PC-3 (cell line): Measurements from ENCODE around the gene FKBP1A. TPM values are rescaled to one million over a fixed set of nuclear protein-coding genes. Genes with fewer than 3 reads are reported as not detected.

Source experiments
- ATAC-seq: fragments of 200-7000 bp; cut with Tn5 transposase; 2 replicates; pipeline ENCODE4 v1.9.1; 2020; ENCODE audit warnings: mild to moderate bottlenecking, moderate library complexity
- BruUV-seq: library from RNA; stranded (reverse); fragments of 400-500 nt; replicated peaks from 2 replicates; lab custom pipeline; 2021; lab: Mats Ljungman, UMichigan
- CTCF ChIA-PET: fragments of 300-600 bp; sonication (Branson Sonifier 250); formaldehyde crosslinking; loops from one replicate; lab custom pipeline; 2022; ENCODE audit warnings: antibody characterized with exemption; lab: Charles Lee
- POLR2A ChIA-PET: fragments of 300-600 bp; sonication (Branson Sonifier 250); formaldehyde crosslinking; loops from one replicate; lab custom pipeline; 2022; ENCODE audit warnings: antibody characterized with exemption; ENCODE audit not compliant: unreplicated experiment; lab: Charles Lee
- DNase-seq: peaks from one replicate; pipeline ENCODE4 v3.0.0-alpha.2; 2015
- H2AFZ ChIP-seq: fragments of 300-600 bp; sonication (generic); 2 replicates; pipeline ENCODE4 v1.6.0; 2016; ENCODE audit warnings: antibody characterized with exemption, low read length
- H3F3A ChIP-seq: fragments of 300-600 bp; sonication (generic); one replicate; pipeline ENCODE4 v1.6.0; 2017; ENCODE audit warnings: antibody characterized with exemption, low read length, control low read depth, mild to moderate bottlenecking; ENCODE audit not compliant: unreplicated experiment
- H3K27ac ChIP-seq: fragments of 300-600 bp; sonication (generic); 2 replicates; pipeline ENCODE4 v1.5.1; 2016; ENCODE audit warnings: mild to moderate bottlenecking, low read length
- H3K27me3 ChIP-seq: fragments of 300-600 bp; sonication (generic); 2 replicates; pipeline ENCODE4 v1.6.1; 2016; ENCODE audit warnings: low read length, mixed read lengths
- H3K36me3 ChIP-seq: fragments of 300-600 bp; sonication (generic); 2 replicates; pipeline ENCODE4 v1.6.1; 2016; ENCODE audit warnings: low read depth, mixed run types, low read length, mixed read lengths
- H3K4me1 ChIP-seq: fragments of 300-600 bp; sonication (generic); 2 replicates; pipeline ENCODE4 v1.5.1; 2016; ENCODE audit warnings: low read length; ENCODE audit not compliant: insufficient read depth
- H3K4me2 ChIP-seq: fragments of 300-600 bp; sonication (generic); 2 replicates; pipeline ENCODE4 v1.6.0; 2016; ENCODE audit warnings: low read length
- H3K4me3 ChIP-seq: fragments of 300-600 bp; sonication (generic); 2 replicates; pipeline ENCODE4 v1.5.1; 2016; ENCODE audit warnings: mild to moderate bottlenecking, low read length, mixed read lengths
- H3K79me2 ChIP-seq: fragments of 300-600 bp; sonication (generic); 2 replicates; pipeline ENCODE4 v1.6.1; 2017; ENCODE audit warnings: low read length, mixed read lengths
- H3K9ac ChIP-seq: fragments of 300-600 bp; sonication (generic); 2 replicates; pipeline ENCODE4 v1.6.0; 2016; ENCODE audit warnings: mild to moderate bottlenecking, low read length
- H3K9me2 ChIP-seq: fragments of 300-600 bp; sonication (generic); replicated peaks from 2 replicates; pipeline ENCODE4 v1.6.1; 2016; ENCODE audit warnings: mixed run types, low read length, mixed read lengths
- H3K9me3 ChIP-seq: fragments of 300-600 bp; sonication (generic); 2 replicates; pipeline ENCODE4 v1.6.1; 2016; ENCODE audit warnings: low read length, mixed read lengths
- H4K20me1 ChIP-seq: fragments of 300-600 bp; sonication (generic); 2 replicates; pipeline ENCODE4 v1.6.1; 2016; ENCODE audit warnings: low read length, mixed read lengths
- CTCF ChIP-seq: fragments of 300-600 bp; sonication (generic); conservative IDR thresholded peaks from 2 replicates; pipeline ENCODE4 v1.5.1; 2017; ENCODE audit warnings: antibody characterized with exemption, low read depth, mild to moderate bottlenecking, low read length
- EZH2 ChIP-seq: fragments of 300-600 bp; sonication (generic); IDR thresholded peaks from one replicate; pipeline ENCODE4 v1.6.1; 2017; ENCODE audit warnings: antibody characterized with exemption, mild to moderate bottlenecking, low read length; ENCODE audit not compliant: unreplicated experiment
- EZH2phosphoT487 ChIP-seq: fragments of 300-600 bp; sonication (generic); IDR thresholded peaks from 2 replicates; pipeline ENCODE4 v1.6.1; 2018; ENCODE audit warnings: mild to moderate bottlenecking, antibody characterized with exemption, low read length, borderline replicate concordance
- intact Hi-C: fragments of 100-400 bp; cut with micrococcal nuclease; formaldehyde crosslinking; loops from 2 replicates; pipeline ENCODE4 v1.9.0; 2023
- total RNA-seq: library from RNA; depleted of rRNA; stranded (reverse); fragments of >200 nt; gene quantifications from 2 replicates; pipeline ENCODE4 v1.2.3, GENCODE V29; 2014

FKBP1A gene
- total RNA-seq, 1 experiment from 2014 or later: 178 TPM

- H3K9me2 ChIP-seq: no peaks in the 10 kb centered on the region
- H3F3A ChIP-seq: no peaks in the 10 kb centered on the region
- POLR2A ChIA-PET: no interaction called here
- no peaks in the 10 kb centered on the region for H4K20me1 ChIP-seq
- peaks cover 12% of the 10 kb centered on the region for H3K36me3 ChIP-seq
- H3K9ac ChIP-seq: no peak overlapping the region
- TF ChIP-seq EZH2phosphoT487: no peak
- TF ChIP-seq EZH2: no peak
- no peak for TF ChIP-seq CTCF
- H3K27ac ChIP-seq: no peak overlapping the region
- no peak overlapping the region for H3K4me3 ChIP-seq
- CTCF ChIA-PET: interaction anchor here (0.5 kb wide), 1 partner anchor 49 kb away, joined by 3 read pairs; no protein-coding TSS in a partner anchor
- DNase-seq (no peak), ATAC-seq (no peak)
- intact Hi-C loops: no loop called here
- no peak overlapping the region for H2AFZ ChIP-seq
- BruUV-seq: no TSS peak
- no peak overlapping the region for H3K4me2 ChIP-seq
- H3K9me3 ChIP-seq: no peaks in the 10 kb centered on the region
- H3K27me3 ChIP-seq: no peaks in the 10 kb centered on the region
- H3K79me2 ChIP-seq: peaks cover 65% of the 10 kb centered on the region
- H3K4me1 ChIP-seq: peaks cover 43% of the 10 kb centered on the region
Measured at GRCh38 chr20:1332749-1333300, 60.0 kb downstream of the FKBP1A start.

GRCh38 chr20:1331801-1332453 lies 60.9 kb downstream of the FKBP1A start:
- ChIA-PET CTCF (no interaction called here), POLR2A (no interaction called here)
- Histone ChIP-seq H3K9ac (no peak overlapping the region), H3F3A (no peaks in the 10 kb centered on the region), H3K9me2 (no peaks in the 10 kb centered on the region), H3K27me3 (no peaks in the 10 kb centered on the region), H3K4me1 (peaks cover 51% of the 10 kb centered on the region), H3K4me2 (no peak overlapping the region), H2AFZ (no peak overlapping the region), H3K36me3 (peaks cover 12% of the 10 kb centered on the region), H3K4me3 (no peak overlapping the region), H3K79me2 (peaks cover 74% of the 10 kb centered on the region), H3K9me3 (no peaks in the 10 kb centered on the region), H4K20me1 (no peaks in the 10 kb centered on the region), H3K27ac (no peak overlapping the region)
- TF ChIP-seq CTCF (no peak), EZH2 (no peak), EZH2phosphoT487 (no peak)
- intact Hi-C loops: no loop called here
- DNase-seq (no peak), ATAC-seq (no peak)
- no TSS peak for BruUV-seq

GRCh38 chr20:1331101-1331500 lies 61.8 kb downstream of the FKBP1A start:
- Histone ChIP-seq H3K9me2 (no peaks in the 10 kb centered on the region), H4K20me1 (no peaks in the 10 kb centered on the region), H3K27ac (no peak overlapping the region), H3F3A (no peaks in the 10 kb centered on the region), H2AFZ (no peak overlapping the region), H3K4me3 (no peak overlapping the region), H3K9me3 (no peaks in the 10 kb centered on the region), H3K79me2 (peaks cover 81% of the 10 kb centered on the region), H3K27me3 (no peaks in the 10 kb centered on the region), H3K4me2 (no peak overlapping the region), H3K9ac (no peak overlapping the region), H3K36me3 (peaks cover 12% of the 10 kb centered on the region), H3K4me1 (peaks cover 51% of the 10 kb centered on the region)
- no peak for DNase-seq
- TF ChIP-seq CTCF (no peak), EZH2phosphoT487 (no peak), EZH2 (no peak)
- BruUV-seq: no TSS peak
- ATAC-seq: no peak
- CTCF ChIA-PET: no interaction called here
- POLR2A ChIA-PET: no interaction called here
- intact Hi-C loops: no loop called here
